Heart left ventricle (tissue), 13 donors: ENCODE data around the gene TRDN.

Source experiments
- CTCF ChIP-seq, 12 donors: fragments of 200-600 bp; sonication (generic) in 4 of 12; IDR thresholded peaks; one replicate each; pipeline versions ENCODE4 v1.5.0 to v1.8.0; 2018 to 2022; ENCODE audit warnings: antibody characterized with exemption in 12 of 12, mild to moderate bottlenecking in 5 of 12
- POLR2A ChIP-seq, 2 donors: fragments of 450-650 bp; IDR thresholded peaks; one replicate each; pipeline ENCODE4 v1.6.1; 2017; ENCODE audit warnings: antibody characterized with exemption in 2 of 2, mild to moderate bottlenecking in 2 of 2, moderate library complexity in 2 of 2
- donor health status: ischemic (EF 13 %, LVEDD 7.1; RV severe dilation, severe dysfunction).
- donor health status: DM: no; HTN: yes; CAD: no.
- donor health status: DM: no; HTN: no; CAD: no.
- donor health status: ischemic (EF 25% LVEDD 6.9; RV normal size, moderate dysfunction).
- donor health status: ischemic (EF 25% LVEDD 5.7; RV mildly dilated, moderate dysfunction).
- donor health status: ischemic (EF 35%, LVEDD 5.7; RV mildly dilated, moderate dysfunction).
- donor health status: nonischemic (EF 11% LVEDD 7.7; RV severe dilation, severe dysfunction).
- donor health status: DM: yes; HTN: yes; CAD: no.
- donor health status: PGD.
- donor health status: ischemic (EF 29% LVEDD 5.4; RV normal size, mild dysfunction).
- donor health status: nonischemic (EF 23%, LVEDD 6.1; RV moderate dilation, normal function).

- no peak for TF ChIP-seq CTCF (IDR thresholded peaks at IDR 0.05)
- TF ChIP-seq POLR2A (IDR thresholded peaks at IDR 0.05) = no peak
Measured at GRCh38 chr6:123211777-123212545, 424.8 kb downstream of the TRDN start.
